Measurements from ENCODE around the gene TTC21B.

Gene TTC21B

DNA sequence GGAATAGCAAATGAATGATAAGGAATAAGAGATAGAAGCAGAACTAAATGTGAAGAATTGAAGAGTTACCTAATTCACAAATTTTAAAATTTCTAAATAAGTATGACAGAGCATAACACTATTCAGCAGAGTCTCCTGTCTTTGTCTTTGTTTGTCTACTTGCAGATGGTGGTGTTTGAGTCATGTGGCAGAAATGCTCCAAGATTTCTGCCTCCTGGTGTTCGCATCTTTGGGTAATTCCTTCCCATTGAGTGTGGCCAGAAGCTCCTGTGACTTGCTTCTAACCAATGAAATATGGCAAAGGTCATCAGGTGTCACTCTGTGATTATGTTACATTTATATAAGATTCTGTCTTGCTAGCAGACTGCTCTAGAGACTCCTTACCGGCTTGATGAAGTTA, 114.0 kb downstream of the TTC21B start:
- no peak for DNase-seq (ENCODE audit: low read depth in 2 of 2, low spot score in 1 of 2)

DNA sequence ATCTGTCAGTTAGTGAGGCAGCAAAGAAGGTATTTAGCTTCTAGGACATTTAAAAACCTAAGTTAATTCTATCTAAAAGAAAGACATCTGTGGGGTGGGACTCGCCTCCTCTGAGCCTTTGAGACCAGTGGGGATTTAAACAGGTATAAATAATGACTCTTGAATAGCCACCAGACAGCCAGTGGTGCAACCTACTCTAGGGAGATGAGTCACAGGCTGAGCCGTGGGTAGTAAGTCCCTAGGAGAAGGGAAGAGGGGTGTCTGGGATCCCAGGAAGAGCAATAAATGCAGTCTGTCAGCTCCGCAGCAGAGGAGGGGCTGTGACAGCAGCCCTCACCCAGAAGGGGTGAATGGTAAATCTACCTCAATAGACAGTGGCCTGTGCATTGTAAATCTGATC, 116.5 kb downstream of the TTC21B start:
- DNase-seq (ENCODE audit: low read depth in 2 of 2, low spot score in 1 of 2), result no peak

DNA sequence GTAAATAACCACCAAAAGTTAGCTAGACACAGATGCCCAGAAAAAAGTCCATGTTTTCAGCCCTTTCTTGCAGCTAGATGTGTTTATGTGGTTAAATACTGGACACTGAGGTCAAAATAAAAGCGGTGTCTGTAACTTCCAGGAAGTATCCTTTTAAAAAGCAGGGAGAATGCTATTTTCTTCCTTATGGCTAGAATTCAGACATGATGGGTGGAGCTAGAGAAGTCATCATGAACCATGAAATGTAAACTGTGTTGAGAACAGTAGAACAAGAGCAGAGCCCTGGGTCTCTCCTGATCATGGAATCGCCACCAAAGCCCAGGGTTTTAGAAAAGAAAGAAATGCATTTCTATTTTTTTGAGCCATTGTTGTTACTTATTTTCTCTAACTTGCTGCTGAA, 118.2 kb downstream of the TTC21B start:
- no peak for DNase-seq (ENCODE audit: low read depth in 2 of 2, low spot score in 1 of 2)

DNA sequence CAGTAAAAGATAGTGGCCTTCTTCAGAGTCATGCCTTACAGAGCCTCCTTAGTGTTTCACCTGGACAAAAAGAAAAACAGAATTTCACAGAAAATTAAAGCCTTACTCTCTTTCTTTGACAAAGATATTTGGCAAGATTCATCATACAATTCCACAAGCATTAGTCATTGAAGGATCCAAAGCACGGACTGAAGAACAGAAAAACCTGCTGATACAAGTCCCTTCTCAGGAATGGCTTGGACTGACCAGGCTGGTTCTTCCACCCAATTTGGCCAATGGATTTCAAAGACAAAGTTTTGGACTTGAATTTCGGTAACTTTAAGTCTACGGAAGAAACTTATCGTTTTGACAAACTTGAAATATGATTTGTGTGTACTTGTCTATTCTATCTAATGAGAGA, 120.4 kb downstream of the TTC21B start:
- DNase-seq (ENCODE audit: low read depth in 2 of 2, low spot score in 1 of 2), result no peak

DNA sequence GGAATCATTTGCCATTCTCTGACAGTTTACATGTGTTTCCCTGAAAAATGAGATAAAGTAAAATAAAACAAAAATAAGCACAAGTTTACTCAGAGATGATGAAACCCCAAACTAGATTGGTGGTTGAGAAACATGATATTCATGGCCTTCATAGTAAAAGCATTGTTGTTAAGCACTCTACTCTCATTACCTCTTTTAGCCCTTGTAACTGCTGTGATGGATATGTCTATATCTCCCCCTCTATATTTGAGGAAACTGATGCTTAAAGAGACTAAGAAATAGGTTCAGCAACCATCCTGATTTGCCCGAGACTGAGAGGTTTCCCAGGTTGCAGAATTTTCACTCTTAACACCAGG, 125.7 kb downstream of the TTC21B start:
- no peak for DNase-seq (ENCODE audit: low read depth in 2 of 2, low spot score in 1 of 2)

DNA sequence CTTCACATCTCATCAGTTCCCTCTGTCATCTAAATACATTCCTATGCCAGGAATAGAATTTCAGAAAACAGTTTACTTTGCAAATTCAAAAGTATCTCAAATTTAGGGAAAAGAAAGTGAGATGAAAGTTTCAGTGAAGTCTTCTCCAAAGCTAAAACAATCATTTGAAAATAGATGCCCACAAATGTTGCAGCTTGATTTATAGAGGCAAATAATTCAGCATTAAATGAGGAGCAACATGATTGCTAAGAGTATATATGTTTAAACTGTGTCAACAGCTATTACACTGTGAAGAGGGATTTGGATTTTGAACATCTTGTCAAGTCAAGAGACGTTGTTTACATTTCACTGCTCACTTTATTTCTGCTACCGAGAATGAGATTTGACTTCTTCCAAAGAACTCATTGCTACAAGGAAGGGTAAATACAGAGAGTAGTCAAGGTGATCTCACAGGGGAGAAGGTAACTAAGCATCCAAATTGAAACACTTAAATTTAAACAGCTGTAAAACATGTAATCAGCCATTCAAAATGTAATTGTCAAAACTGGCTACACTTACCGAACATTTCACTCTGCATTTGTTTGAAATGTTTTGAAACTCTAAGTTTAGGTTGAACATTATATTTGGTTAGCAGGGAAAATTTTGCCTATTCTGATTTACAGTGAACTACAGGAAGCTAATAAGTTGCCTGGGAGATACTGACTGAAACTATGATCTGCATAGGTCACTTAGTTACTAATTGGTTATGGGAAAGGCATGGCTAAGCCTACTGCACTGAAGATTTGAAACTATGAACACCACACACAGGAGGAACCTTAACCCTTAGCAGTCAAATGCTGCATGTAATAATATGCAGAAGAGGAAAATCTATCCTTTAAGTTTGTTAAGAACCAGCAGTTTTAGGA, 126.3 kb downstream of the TTC21B start:
- DNase-seq (ENCODE audit: low read depth in 2 of 2, low spot score in 1 of 2), result no peak

DNA sequence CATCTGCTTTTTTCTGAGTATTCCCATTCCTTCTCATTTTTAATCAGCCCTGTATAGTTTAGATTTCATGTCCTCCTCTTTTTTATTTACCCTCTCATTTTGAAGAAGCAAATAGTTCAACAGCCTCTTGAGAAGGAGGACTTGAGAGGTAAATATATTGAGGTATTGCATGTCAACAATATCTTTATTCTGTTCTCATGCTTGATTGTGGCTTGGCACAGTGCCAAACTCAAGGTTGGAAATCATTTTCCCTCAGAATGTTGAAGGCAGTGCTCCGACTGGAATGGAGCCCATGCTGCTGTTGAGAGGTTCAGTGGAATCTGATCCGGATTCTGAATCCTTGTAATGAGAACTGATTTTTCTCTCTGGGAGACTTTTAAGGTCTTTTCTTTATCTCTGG, 128.5 kb downstream of the TTC21B start:
- no peak for DNase-seq (ENCODE audit: low read depth in 2 of 2, low spot score in 1 of 2)
